Breast epithelium (tissue), 4 donors: Measurements from ENCODE around the gene PNLIP. TPM values are rescaled to one million over a fixed set of nuclear protein-coding genes. Genes with fewer than 3 reads are reported as not detected.

ENCODE experiments used
- DNase-seq, 2 donors: peaks; one replicate each; pipeline ENCODE4 v3.0.0-alpha.2; 2019; ENCODE audit warnings: low spot score in 2 of 2
- H3K27ac ChIP-seq, 2 donors: fragments of 200-600 bp; sonication (generic) in 1 of 2; one replicate each; pipeline ENCODE4 v1.5.1; 2016 to 2019; ENCODE audit warnings: mild to moderate bottlenecking in 1 of 2
- H3K27me3 ChIP-seq, 2 donors: fragments of 200-600 bp; sonication (generic) in 1 of 2; one replicate each; pipeline versions ENCODE4 v1.5.1 to v1.6.0; 2017 to 2019; ENCODE audit warnings: control low read depth in 1 of 2, mild to moderate bottlenecking in 1 of 2
- H3K36me3 ChIP-seq: fragments of 200-600 bp; one replicate; pipeline ENCODE4 v1.5.1; 2019
- H3K4me1 ChIP-seq, 2 donors: fragments of 200-600 bp; sonication (generic); one replicate each; pipeline ENCODE4 v1.5.1; 2016 to 2019; ENCODE audit warnings: control low read depth in 1 of 2
- H3K4me3 ChIP-seq, 3 donors: fragments of 200-600 bp; sonication (generic); 1 replicate in 2 of 3; 2 replicates in 1 of 3; pipeline ENCODE4 v1.5.1; 2016 to 2019; ENCODE audit warnings: mild to moderate bottlenecking in 3 of 3, moderate library complexity in 2 of 3
- H3K9me3 ChIP-seq, 2 donors: fragments of 200-600 bp; sonication (generic) in 1 of 2; one replicate each; pipeline ENCODE4 v1.5.1; 2016 to 2019; ENCODE audit warnings: control low read depth in 1 of 2
- CTCF ChIP-seq, 3 donors: fragments of 450-650 bp; IDR thresholded peaks; one replicate each; pipeline ENCODE4 v1.5.1; 2016 to 2017; ENCODE audit warnings: antibody characterized with exemption in 3 of 3, mild to moderate bottlenecking in 3 of 3, moderate library complexity in 3 of 3
- POLR2A ChIP-seq: fragments of 450-650 bp; IDR thresholded peaks from one replicate; pipeline ENCODE4 v1.6.1; 2016; ENCODE audit warnings: antibody characterized with exemption, mild to moderate bottlenecking, moderate library complexity
- POLR2AphosphoS5 ChIP-seq, 3 donors: sonication (generic); formaldehyde crosslinking; IDR thresholded peaks; one replicate each; pipeline ENCODE4 v1.6.1; 2017; ENCODE audit warnings: antibody characterized with exemption in 3 of 3
- intact Hi-C: fragments of 100-400 bp; cut with DNase I; formaldehyde crosslinking; loops from one replicate; pipeline ENCODE4 v1.15.1; 2023; ENCODE audit warnings: low total_unique reads
- total RNA-seq, 3 donors: library from RNA; depleted of rRNA; stranded (reverse); fragments of >200 nt; gene quantifications; one replicate each; pipeline ENCODE4 v1.1.0, GENCODE V29; 2016

Gene PNLIP
- total RNA-seq, 3 donors from 2014 or later, result not detected

GRCh38 chr10:116522803-116523381, 22.8 kb upstream of the PNLIP start:
- no peak for DNase-seq
- Histone ChIP-seq H3K4me3 (no peak overlapping the region), H3K27me3 (peaks cover 0 to 14% of the 10 kb centered on the region in 2 donors), H3K9me3 (no peaks in the 10 kb centered on the region), H3K36me3 (no peaks in the 10 kb centered on the region), H3K27ac (no peak overlapping the region), H3K4me1 (no peaks in the 10 kb centered on the region)
- no peak for TF ChIP-seq CTCF (IDR thresholded peaks at IDR 0.05)
- no peak for TF ChIP-seq POLR2A
- TF ChIP-seq POLR2AphosphoS5 (IDR thresholded peaks at IDR 0.05), result no peak
- intact Hi-C loops, result no loop called here

- no peaks in the 10 kb centered on the region for H3K36me3 ChIP-seq
- H3K4me1 ChIP-seq, result no peaks in the 10 kb centered on the region
- intact Hi-C loops, result no loop called here
- H3K27me3 ChIP-seq, result peaks cover 0 to 14% of the 10 kb centered on the region in 2 donors
- H3K9me3 ChIP-seq, result no peaks in the 10 kb centered on the region
- TF ChIP-seq POLR2AphosphoS5 (IDR thresholded peaks at IDR 0.05) (no peak), POLR2A (no peak), CTCF (IDR thresholded peaks at IDR 0.05) (no peak)
- no peak for DNase-seq
- no peak overlapping the region for H3K4me3 ChIP-seq
- no peak overlapping the region for H3K27ac ChIP-seq
Measured at GRCh38 chr10:116524736-116525135, 21.0 kb upstream of the PNLIP start.

GRCh38 chr10:116526219-116526618, 19.5 kb upstream of the PNLIP start:
- intact Hi-C loops, result no loop called here
- no peaks in the 10 kb centered on the region for H3K36me3 ChIP-seq
- no peak overlapping the region for H3K4me3 ChIP-seq
- no peaks in the 10 kb centered on the region for H3K9me3 ChIP-seq
- H3K4me1 ChIP-seq, result no peaks in the 10 kb centered on the region
- peaks cover 0 to 14% of the 10 kb centered on the region in 2 donors for H3K27me3 ChIP-seq
- DNase-seq, result no peak
- H3K27ac ChIP-seq, result no peak overlapping the region
- TF ChIP-seq POLR2A (no peak), CTCF (IDR thresholded peaks at IDR 0.05) (no peak), POLR2AphosphoS5 (IDR thresholded peaks at IDR 0.05) (no peak)

GRCh38 chr10:116536810-116537209, 8.9 kb upstream of the PNLIP start:
- peaks cover 0 to 23% of the 10 kb centered on the region in 2 donors for H3K9me3 ChIP-seq
- no peaks in the 10 kb centered on the region for H3K36me3 ChIP-seq
- no peaks in the 10 kb centered on the region for H3K4me1 ChIP-seq
- no peak for DNase-seq
- intact Hi-C loops, result no loop called here
- no peak overlapping the region for H3K27ac ChIP-seq
- no peaks in the 10 kb centered on the region for H3K27me3 ChIP-seq
- no peak overlapping the region for H3K4me3 ChIP-seq
- no peak for TF ChIP-seq POLR2A
- no peak for TF ChIP-seq CTCF (IDR thresholded peaks at IDR 0.05)
- TF ChIP-seq POLR2AphosphoS5 (IDR thresholded peaks at IDR 0.05), result no peak

DNA sequence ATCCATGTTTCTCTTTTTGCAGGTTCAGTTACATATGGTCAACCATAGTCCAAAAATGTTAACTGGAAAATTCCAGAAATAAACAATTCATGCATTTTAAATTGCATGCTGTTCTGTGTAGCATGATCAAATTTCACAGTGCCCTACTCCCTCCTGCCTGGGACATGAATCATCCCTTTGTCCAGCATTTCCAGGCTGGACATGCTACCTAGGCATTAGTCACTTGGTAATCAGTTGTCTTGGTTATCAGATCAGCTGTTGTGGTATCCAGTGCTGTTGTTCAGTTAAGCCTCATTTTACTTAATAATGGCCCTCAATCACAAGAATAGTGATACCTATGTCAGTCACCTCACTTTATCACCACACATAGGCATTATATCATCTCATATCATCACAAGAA, 7.3 kb upstream of the PNLIP start:
- DNase-seq, result no peak
- Histone ChIP-seq H3K9me3 (peaks cover 0 to 23% of the 10 kb centered on the region in 2 donors), H3K27ac (no peak overlapping the region), H3K4me3 (no peak overlapping the region), H3K4me1 (no peaks in the 10 kb centered on the region), H3K27me3 (no peaks in the 10 kb centered on the region), H3K36me3 (no peaks in the 10 kb centered on the region)
- TF ChIP-seq POLR2AphosphoS5 (IDR thresholded peaks at IDR 0.05) (no peak), POLR2A (no peak), CTCF (IDR thresholded peaks at IDR 0.05) (no peak)
- intact Hi-C loops, result no loop called here
